GM23248 (cell line): ENCODE data around the gene MYLK. TPM values are rescaled to one million over a fixed set of nuclear protein-coding genes. Genes with fewer than 3 reads are reported as not detected.
"Not testable (repeated sequence)": the region's sequence is repeated elsewhere in the genome, so short reads cannot be mapped to it uniquely, and the experiment has no call there.

Experiments used
- DNase-seq: peaks from one replicate; pipeline ENCODE4 v3.0.0-alpha.2; 2015
- H2AFZ ChIP-seq: fragments of 200-600 bp; sonication (generic); 2 replicates; pipeline ENCODE4 v1.6.1; 2016; ENCODE audit warnings: antibody characterized with exemption
- H3F3A ChIP-seq: fragments of 200-600 bp; sonication (generic); 2 replicates; pipeline ENCODE4 v1.6.1; 2016; ENCODE audit warnings: mild to moderate bottlenecking, antibody characterized with exemption, mixed run types; ENCODE audit not compliant: insufficient read depth
- H3K27ac ChIP-seq: fragments of 200-600 bp; sonication (generic); 2 replicates; pipeline ENCODE4 v1.5.1; 2016; ENCODE audit warnings: mild to moderate bottlenecking
- H3K27me3 ChIP-seq: fragments of 200-600 bp; sonication (generic); replicated peaks from 2 replicates; pipeline ENCODE4 v1.6.1; 2016; ENCODE audit warnings: mild to moderate bottlenecking; ENCODE audit not compliant: insufficient read depth
- H3K36me3 ChIP-seq: fragments of 200-600 bp; sonication (generic); 2 replicates; pipeline ENCODE4 v1.6.1; 2016; ENCODE audit warnings: low read depth, mild to moderate bottlenecking
- H3K4me1 ChIP-seq: fragments of 200-600 bp; sonication (generic); 2 replicates; pipeline ENCODE4 v1.6.1; 2016; ENCODE audit warnings: mild to moderate bottlenecking; ENCODE audit not compliant: insufficient read depth
- H3K4me2 ChIP-seq: fragments of 200-600 bp; sonication (generic); one replicate; pipeline ENCODE4 v1.6.1; 2016; ENCODE audit warnings: mild to moderate bottlenecking; ENCODE audit not compliant: unreplicated experiment
- H3K4me3 ChIP-seq: fragments of 200-600 bp; sonication (generic); 2 replicates; pipeline ENCODE4 v1.5.1; 2016; ENCODE audit warnings: mild to moderate bottlenecking
- H3K79me2 ChIP-seq: fragments of 200-600 bp; sonication (generic); 2 replicates; pipeline ENCODE4 v1.6.1; 2016; ENCODE audit warnings: mild to moderate bottlenecking; ENCODE audit not compliant: insufficient read depth
- H3K9ac ChIP-seq: fragments of 200-600 bp; sonication (generic); 2 replicates; pipeline ENCODE4 v1.6.1; 2016; ENCODE audit warnings: mild to moderate bottlenecking
- H3K9me2 ChIP-seq: fragments of 200-600 bp; sonication (generic); 2 replicates; pipeline ENCODE4 v1.6.1; 2016; ENCODE audit warnings: mixed run types, mild to moderate bottlenecking, moderate library complexity; ENCODE audit not compliant: insufficient read depth
- H3K9me3 ChIP-seq: fragments of 200-600 bp; sonication (generic); one replicate; pipeline ENCODE4 v1.6.1; 2017; ENCODE audit warnings: low read depth
- H4K20me1 ChIP-seq: fragments of 200-600 bp; sonication (generic); 2 replicates; pipeline ENCODE4 v1.6.0; 2016; ENCODE audit not compliant: insufficient read depth
- EZH2 ChIP-seq: fragments of 200-600 bp; sonication (generic); IDR thresholded peaks from 2 replicates; pipeline ENCODE4 v1.6.1; 2018; ENCODE audit warnings: antibody characterized with exemption, mild to moderate bottlenecking; ENCODE audit not compliant: insufficient read depth, poor library complexity, severe bottlenecking
- EZH2phosphoT487 ChIP-seq: fragments of 200-600 bp; sonication (generic); IDR thresholded peaks from 2 replicates; pipeline ENCODE4 v1.6.1; 2018; ENCODE audit warnings: antibody characterized with exemption, moderate library complexity, mild to moderate bottlenecking, low read depth; ENCODE audit not compliant: insufficient read depth
- WGBS, 2 experiments: methylation state at CpG; one replicate each; pipeline ENCODE4 v1.1.6; 2015 to 2017; ENCODE audit warnings: low lambda C conversion rate in 2 of 2, low coverage in 1 of 2; ENCODE audit errors: missing lambda C conversion rate in 2 of 2; 5-methylcytosine and 5-hydroxymethylcytosine counted together
- in situ Hi-C: fragments of 300-500 bp; cut with MboI; formaldehyde crosslinking; loops from 2 replicates; pipeline ENCODE4 v1.15.0; 2020
- polyA plus RNA-seq: library from polyadenylated mRNA; unstranded; fragments of >200 nt; fragmentation: Nextera tagmentation; extraction: Ambion mirVana; gene quantifications from 2 replicates; pipeline ENCODE4 v1.2.1, GENCODE V29; 2016
- total RNA-seq: library from RNA; depleted of rRNA; stranded (reverse); fragments of >200 nt; shearing (Covaris generic); gene quantifications from 2 replicates; pipeline ENCODE4 v1.2.3, GENCODE V29; 2014

Gene MYLK
- total and polyA plus RNA-seq, 2 experiments from 2014 or later, result 110 to 174 TPM

- Histone ChIP-seq H4K20me1 (no peaks in the 10 kb centered on the region), H3K27me3 (no peaks in the 10 kb centered on the region), H3K36me3 (peaks cover 26% of the 10 kb centered on the region), H3K9ac (peak overlapping the region; percentile 33), H3K79me2 (0 out of 2 replicates have a peak, but pooled peaks cover 4% of the 10 kb centered on the region), H3K4me3 (no peak overlapping the region), H3K27ac (peak overlapping the region; percentile 91), H3K9me3 (no peaks in the 10 kb centered on the region), H3F3A (peaks cover 65% of the 10 kb centered on the region), H3K4me1 (peaks cover 60% of the 10 kb centered on the region), H3K9me2 (no peaks in the 10 kb centered on the region), H2AFZ (no peak overlapping the region), H3K4me2 (peak overlapping the region; percentile 50)
- TF ChIP-seq EZH2phosphoT487 (no peak), EZH2 (no peak)
- in situ Hi-C loops, result no loop called here
- WGBS, 2 experiments, result 66 to 71% methylated on average over 2 of the region's 2 CpGs
- peak; percentile 34 for DNase-seq
These were observed 145.0 kb downstream of the MYLK start for GRCh38 chr3:123739106-123739505.

- DNase-seq, H3K4me3 ChIP-seq, H4K20me1 ChIP-seq, H3K9me2 ChIP-seq, in situ Hi-C loops, H3K9ac ChIP-seq, H3K9me3 ChIP-seq, H3K4me2 ChIP-seq, H2AFZ ChIP-seq, H3K79me2 ChIP-seq, H3K27me3 ChIP-seq: not testable (repeated sequence)
- H3F3A ChIP-seq, result peaks cover 67% of the 10 kb centered on the region
- peak overlapping the region; percentile 91 for H3K27ac ChIP-seq
- H3K36me3 ChIP-seq, result peaks cover 26% of the 10 kb centered on the region
- H3K4me1 ChIP-seq, result peaks cover 62% of the 10 kb centered on the region
- 91 to 93% methylated on average over 5 of the region's 5 CpGs for WGBS, 2 experiments
These were observed 145.6 kb downstream of the MYLK start for GRCh38 chr3:123738522-123738921.

DNA sequence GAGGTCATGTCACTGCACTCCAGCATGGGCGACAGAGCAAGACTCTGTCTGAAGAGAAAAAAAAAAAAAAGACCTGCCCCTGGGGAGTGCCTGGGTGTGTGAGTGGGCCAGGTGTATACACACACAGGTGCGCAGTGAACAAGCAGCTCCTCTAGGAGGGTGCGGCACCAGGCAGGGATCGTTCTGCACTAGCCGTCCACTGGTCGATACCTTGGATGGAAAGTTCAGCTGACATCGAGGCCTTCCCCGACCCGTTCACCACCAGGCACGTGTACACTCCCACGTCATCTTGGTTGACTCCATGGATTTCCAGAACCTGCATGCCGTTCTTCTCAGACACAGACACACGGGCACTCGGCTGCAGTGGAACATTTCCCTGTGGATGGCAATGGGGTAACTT lies 147.0 kb downstream of the MYLK start:
- DNase-seq, result no peak
- no peaks in the 10 kb centered on the region for H3K9me3 ChIP-seq
- no peak overlapping the region for H3K4me3 ChIP-seq
- H3K79me2 ChIP-seq, result no peaks in the 10 kb centered on the region
- no peak overlapping the region for H3K4me2 ChIP-seq
- TF ChIP-seq EZH2phosphoT487, result no peak
- TF ChIP-seq EZH2, result no peak
- H3K27ac ChIP-seq, result no peak overlapping the region
- peaks cover 68% of the 10 kb centered on the region for H3F3A ChIP-seq
- H2AFZ ChIP-seq, result no peak overlapping the region
- no peaks in the 10 kb centered on the region for H3K27me3 ChIP-seq
- in situ Hi-C loops, result no loop called here
- 97 to 99% methylated on average over 14 of the region's 14 CpGs for WGBS, 2 experiments
- H3K36me3 ChIP-seq, result peaks cover 19% of the 10 kb centered on the region
- no peak overlapping the region for H3K9ac ChIP-seq
- H3K9me2 ChIP-seq, result no peaks in the 10 kb centered on the region
- peaks cover 69% of the 10 kb centered on the region for H3K4me1 ChIP-seq
- no peaks in the 10 kb centered on the region for H4K20me1 ChIP-seq

- H4K20me1 ChIP-seq, result no peaks in the 10 kb centered on the region
- peaks cover 58% of the 10 kb centered on the region for H3K4me1 ChIP-seq
- no peak overlapping the region for H3K9ac ChIP-seq
- no peak overlapping the region for H2AFZ ChIP-seq
- TF ChIP-seq EZH2, result no peak
- no peak for TF ChIP-seq EZH2phosphoT487
- no peaks in the 10 kb centered on the region for H3K27me3 ChIP-seq
- H3K9me2 ChIP-seq, result no peaks in the 10 kb centered on the region
- H3K4me3 ChIP-seq, result no peak overlapping the region
- in situ Hi-C loops, result no loop called here
- 83 to 86% methylated on average over 2 of the region's 2 CpGs for WGBS, 2 experiments
- no peaks in the 10 kb centered on the region for H3K79me2 ChIP-seq
- H3K4me2 ChIP-seq, result no peak overlapping the region
- no peak overlapping the region for H3K27ac ChIP-seq
- H3K9me3 ChIP-seq, result no peaks in the 10 kb centered on the region
- H3K36me3 ChIP-seq, result peaks cover 29% of the 10 kb centered on the region
- DNase-seq, result no peak
- peaks cover 64% of the 10 kb centered on the region for H3F3A ChIP-seq
These were observed 148.7 kb downstream of the MYLK start for GRCh38 chr3:123735456-123735855.

GRCh38 chr3:123734527-123734902 lies 149.6 kb downstream of the MYLK start:
- DNase-seq, result no peak
- TF ChIP-seq EZH2phosphoT487 (no peak), EZH2 (no peak)
- Histone ChIP-seq H4K20me1 (no peaks in the 10 kb centered on the region), H3K27ac (peak overlapping the region; percentile 92), H3K27me3 (no peaks in the 10 kb centered on the region), H3K4me2 (peak overlapping the region; percentile 41), H3K4me1 (peaks cover 49% of the 10 kb centered on the region), H3K9me3 (no peaks in the 10 kb centered on the region), H3K4me3 (no peak overlapping the region), H3K9me2 (no peaks in the 10 kb centered on the region), H3K79me2 (0 out of 2 replicates have a peak, but pooled peaks cover 8% of the 10 kb centered on the region), H3K9ac (peak overlapping the region; percentile 56), H3F3A (peaks cover 55% of the 10 kb centered on the region), H3K36me3 (peaks cover 29% of the 10 kb centered on the region), H2AFZ (no peak overlapping the region)
- WGBS, 2 experiments, result 59 to 68% methylated on average over 6 of the region's 6 CpGs
- in situ Hi-C loops, result no loop called here
